HepG2 (cell line): ENCODE data around the gene THOP1. TPM values are rescaled to one million over a fixed set of nuclear protein-coding genes. Genes with fewer than 3 reads are reported as not detected.

Experiments
- ATAC-seq: fragments of 200-7000 bp; cut with Tn5 transposase; 3 replicates; pipeline ENCODE4 v1.9.1; 2020; ENCODE audit warnings: mild to moderate bottlenecking, moderate library complexity
- BruUV-seq: library from RNA; stranded (reverse); fragments of 400-500 nt; replicated peaks from 2 replicates; lab custom pipeline; 2021; lab: Mats Ljungman, UMichigan
- CTCF ChIA-PET: fragments of 300-600 bp; formaldehyde crosslinking; extraction: SDS; loops from one replicate; lab custom pipeline; 2021; ENCODE audit warnings: low total read pairs, inconsistent platforms, low intra/inter-chr PET ratio; lab: Yijun Ruan, JAX
- POLR2A ChIA-PET: fragments of 350-600 bp; sonication (Branson Sonifier 250); formaldehyde crosslinking; loops from one replicate; lab custom pipeline; 2020; ENCODE audit warnings: antibody characterized with exemption, inconsistent platforms; lab: Yijun Ruan, JAX
- DNase-seq: peaks from one replicate; pipeline ENCODE4 v3.0.0-alpha.2; 2015; ENCODE audit warnings: low spot score
- FAIRE-seq: peaks from 3 replicates; lab custom pipeline; 2011; peaks lifted over from hg19 to GRCh38; lab: Jason Lieb, UNC
- H2AFZ ChIP-seq: one replicate; pipeline ENCODE4 v1.6.1; 2011; ENCODE audit warnings: low read length, inconsistent platforms
- H3K27ac ChIP-seq: fragments of 300-600 bp; 3 replicates; pipeline ENCODE4 v1.8.0; 2011; ENCODE audit warnings: mixed run types, mild to moderate bottlenecking, mixed read lengths, low read length, inconsistent platforms; ENCODE audit not compliant: insufficient read depth; ENCODE audit errors: extremely low read length
- H3K27me3 ChIP-seq, 2 experiments: fragments of 200-600 bp in 1 of 2; 2 replicates in 1 of 2; 3 replicates in 1 of 2; pipeline versions ENCODE4 v1.6.0 to v1.8.0; 2011; ENCODE audit warnings: low read length in 2 of 2, mild to moderate bottlenecking in 2 of 2, moderate library complexity in 2 of 2, inconsistent platforms in 1 of 2; ENCODE audit not compliant: insufficient read depth in 2 of 2, control insufficient read depth in 1 of 2
- H3K36me3 ChIP-seq, 2 experiments: fragments of 200-600 bp in 1 of 2; replicated peaks in 1 of 2; 2 replicates in 1 of 2; 3 replicates in 1 of 2; pipeline versions ENCODE4 v1.5.1 to v1.8.0; 2011; ENCODE audit warnings: low read length in 2 of 2, inconsistent platforms in 1 of 2; ENCODE audit not compliant: insufficient read depth in 2 of 2, control insufficient read depth in 1 of 2
- H3K4me1 ChIP-seq: 2 replicates; pipeline ENCODE4 v1.5.1; 2012; ENCODE audit warnings: low read length, inconsistent platforms; ENCODE audit not compliant: insufficient read depth
- H3K4me2 ChIP-seq: 2 replicates; pipeline ENCODE4 v1.6.0; 2011; ENCODE audit warnings: low read depth, low read length, inconsistent platforms
- H3K4me3 ChIP-seq, 3 experiments: fragments of 200-600 bp in 1 of 3; sonication (generic), shearing (Covaris generic) in 1 of 3; replicated peaks in 1 of 3; 2 replicates each; pipeline ENCODE4 v1.5.1; 2011 to 2016; ENCODE audit warnings: low read length in 3 of 3, inconsistent platforms in 2 of 3, low read depth in 2 of 3, mild to moderate bottlenecking in 2 of 3, control low read depth in 1 of 3, mixed read lengths in 1 of 3; ENCODE audit not compliant: insufficient read depth in 1 of 3
- H3K79me2 ChIP-seq: one replicate; pipeline ENCODE4 v1.6.1; 2011; ENCODE audit warnings: low read length, inconsistent platforms; ENCODE audit not compliant: insufficient read depth
- H3K9ac ChIP-seq: 2 replicates; pipeline ENCODE4 v1.6.0; 2011; ENCODE audit warnings: mild to moderate bottlenecking, low read depth, low read length, inconsistent platforms; ENCODE audit not compliant: insufficient read depth
- H3K9me3 ChIP-seq: 2 replicates; pipeline ENCODE4 v1.5.1; 2012; ENCODE audit warnings: mild to moderate bottlenecking, low read length
- H4K20me1 ChIP-seq: 2 replicates; pipeline ENCODE4 v1.6.0; 2011; ENCODE audit warnings: inconsistent platforms, mild to moderate bottlenecking, low read length, moderate library complexity; ENCODE audit not compliant: insufficient read depth
- ARID2 ChIP-seq: sonication (generic); formaldehyde crosslinking; IDR thresholded peaks from 2 replicates; pipeline ENCODE4 v1.8.1; 2022; ENCODE audit warnings: mild to moderate bottlenecking, missing genetic modification reagents, borderline replicate concordance
- EHMT2 ChIP-seq: fragments of 200-600 bp; sonication (generic); IDR thresholded peaks from 2 replicates; pipeline ENCODE4 v1.7.0; 2017; ENCODE audit warnings: antibody characterized with exemption, low read depth, low read length, borderline replicate concordance
- EZH2 ChIP-seq: conservative IDR thresholded peaks from 2 replicates; pipeline ENCODE4 v1.6.1; 2012; ENCODE audit warnings: mild to moderate bottlenecking, low read depth, low read length, moderate library complexity
- MBD4 ChIP-seq: IDR thresholded peaks from 2 replicates; pipeline ENCODE4 v1.6.1; 2012; ENCODE audit warnings: low read length, inconsistent platforms, borderline replicate concordance
- NFATC3 ChIP-seq: sonication (generic); formaldehyde crosslinking; IDR thresholded peaks from 2 replicates; pipeline ENCODE4 v1.5.1; 2020; ENCODE audit warnings: mild to moderate bottlenecking, missing genetic modification reagents
- PREB ChIP-seq: sonication (generic); formaldehyde crosslinking; IDR thresholded peaks from 2 replicates; pipeline ENCODE4 v1.4.0; 2020; ENCODE audit warnings: missing genetic modification reagents
- SMAD3 ChIP-seq: sonication (generic); formaldehyde crosslinking; IDR thresholded peaks from 2 replicates; pipeline ENCODE4 v1.4.0; 2020; ENCODE audit warnings: missing genetic modification reagents
- ZGPAT ChIP-seq: IDR thresholded peaks from 2 replicates; pipeline ENCODE4 v1.6.1; 2016; ENCODE audit warnings: mild to moderate bottlenecking
- ZNF20 ChIP-seq: sonication (generic); formaldehyde crosslinking; IDR thresholded peaks from 2 replicates; pipeline ENCODE4 v1.4.0; 2020; ENCODE audit warnings: mild to moderate bottlenecking, moderate library complexity, missing genetic modification reagents
- ZNF263 ChIP-seq: sonication (generic); formaldehyde crosslinking; IDR thresholded peaks from 2 replicates; pipeline ENCODE4 v1.4.0; 2020; ENCODE audit warnings: missing genetic modification reagents
- ZNF615 ChIP-seq: sonication (generic); formaldehyde crosslinking; IDR thresholded peaks from 2 replicates; pipeline ENCODE4 v1.5.0; 2020; ENCODE audit warnings: mild to moderate bottlenecking, missing genetic modification reagents, borderline replicate concordance
- WGBS: methylation state at CpG from one replicate; pipeline ENCODE4 v1.1.6; 2017; ENCODE audit warnings: low lambda C conversion rate; 5-methylcytosine and 5-hydroxymethylcytosine counted together
- in situ Hi-C: cut with HindIII; loops from 2 replicates; pipeline ENCODE4 v1.10.0; 2017; ENCODE audit warnings: low pct_unique_long_range_greater_than_20kb; ENCODE audit not compliant: extremely low pct_ligation_motif_present
- intact Hi-C: fragments of 100-400 bp; cut with micrococcal nuclease; formaldehyde crosslinking; loops from one replicate; pipeline ENCODE4 v1.10.0; 2022; ENCODE audit not compliant: unreplicated experiment
- polyA plus RNA-seq, 8 experiments: library from polyadenylated mRNA; depleted of rRNA in 3 of 8; stranded (reverse) in 7 of 8; unstranded in 1 of 8; fragments of >200 nt; fragmentation: Illumina TruSeq in 4 of 8; extraction: Trizol in 4 of 8; gene quantifications; 2 replicates each; pipeline versions ENCODE4 v1.2.1 to v1.2.3, GENCODE V29; 2011 to 2016; ENCODE audit warnings: low read depth in 4 of 8, missing spikeins in 1 of 8, mixed read lengths in 1 of 8; ENCODE audit not compliant: insufficient read depth in 1 of 8
- total RNA-seq, 5 experiments: library from RNA; depleted of rRNA; stranded (reverse); fragments of >200 nt; fragmentation: Illumina TruSeq; extraction: Trizol; gene quantifications; 2 replicates each; pipeline ENCODE4 v1.2.3, GENCODE V29; 2016; ENCODE audit warnings: low read depth in 1 of 5

The THOP1 gene
- total and polyA plus RNA-seq, 2 of the 13 experiments (the other 11 are each of a cell fraction or from before 2014, with no cell fraction given), result 74.4 to 116 TPM

GRCh38 chr19:2814426-2814825, 29.1 kb downstream of the THOP1 start:
- H4K20me1 ChIP-seq, result no peaks in the 10 kb centered on the region
- TF ChIP-seq ARID2 (CRISPR knock-in tag) (no peak), PREB (no peak), EHMT2 (no peak), ZNF263 (CRISPR knock-in tag) (no peak), SMAD3 (CRISPR knock-in tag) (no peak), ZNF615 (CRISPR knock-in tag) (no peak), NFATC3 (no peak), MBD4 (no peak), ZNF20 (CRISPR knock-in tag) (no peak), EZH2 (no peak), ZGPAT (CRISPR knock-in tag) (no peak)
- H3K4me2 ChIP-seq, result no peak overlapping the region
- BruUV-seq, result no TSS peak
- 99% methylated on average over 11 of the region's 11 CpGs for WGBS
- H3K4me1 ChIP-seq, result peaks cover 18% of the 10 kb centered on the region
- DNase-seq, result no peak
- H3K27me3 ChIP-seq, result no peaks in the 10 kb centered on the region
- H3K9ac ChIP-seq, result no peak overlapping the region
- POLR2A ChIA-PET, result no interaction called here
- CTCF ChIA-PET, result no interaction called here
- H3K27ac ChIP-seq, result no peak overlapping the region
- intact Hi-C loops, result no loop called here
- no peak overlapping the region for H2AFZ ChIP-seq
- no peak for ATAC-seq
- no peaks in the 10 kb centered on the region for H3K9me3 ChIP-seq
- FAIRE-seq, result no peak
- in situ Hi-C loops, result loop anchor here (10.0 kb wide), 1 partner anchor 60 kb away; no protein-coding TSS in a partner anchor
- no peak overlapping the region for H3K4me3 ChIP-seq
- H3K79me2 ChIP-seq, result no peaks in the 10 kb centered on the region
- peaks cover 6 to 17% of the 10 kb centered on the region in 2 experiments; a peak in 4 of 5 replicates for H3K36me3 ChIP-seq
